Right atrium auricular region (tissue), 2 donors: ENCODE data around the gene ZHX3. TPM values are rescaled to one million over a fixed set of nuclear protein-coding genes. Genes with fewer than 3 reads are reported as not detected.

Source experiments
- DNase-seq: peaks from one replicate; pipeline ENCODE4 v3.0.0-alpha.2; 2019; ENCODE audit warnings: low spot score
- H3K27ac ChIP-seq, 2 donors: fragments of 200-600 bp; sonication (generic); 1 replicate in 1 of 2; 2 replicates in 1 of 2; pipeline ENCODE4 v1.5.1; 2016 to 2019
- H3K27me3 ChIP-seq, 2 donors: fragments of 200-600 bp; sonication (generic); one replicate each; pipeline versions ENCODE4 v1.5.1 to v1.6.0; 2017 to 2019
- H3K36me3 ChIP-seq: fragments of 200-600 bp; sonication (generic); one replicate; pipeline ENCODE4 v1.5.1; 2016
- H3K4me1 ChIP-seq, 2 donors: fragments of 200-600 bp; sonication (generic); one replicate each; pipeline versions ENCODE4 v1.5.1 to v1.6.0; 2017 to 2019
- H3K4me3 ChIP-seq, 2 donors: fragments of 200-600 bp; sonication (generic); 1 replicate in 1 of 2; 2 replicates in 1 of 2; pipeline ENCODE4 v1.5.1; 2017 to 2019; ENCODE audit warnings: mild to moderate bottlenecking in 1 of 2, moderate library complexity in 1 of 2
- H3K9me3 ChIP-seq, 2 donors: fragments of 200-600 bp; sonication (generic); one replicate each; pipeline ENCODE4 v1.5.1; 2019
- total RNA-seq, 2 donors: library from RNA; depleted of rRNA; stranded (reverse); fragments of >200 nt; gene quantifications; one replicate each; pipeline ENCODE4 v1.1.0, GENCODE V29; 2016
- TF ChIP-seq, protein P1 (sequence below), 2 donors: fragments of 200-600 bp; sonication (generic); IDR thresholded peaks; one replicate each; pipeline ENCODE4 v1.5.1; 2019; ENCODE audit warnings: antibody characterized with exemption in 2 of 2

The ZHX3 gene
- total RNA-seq, 2 donors from 2014 or later: 23.8 to 25.7 TPM

- Histone ChIP-seq H3K4me1 (peaks cover 0 to 99% of the 10 kb centered on the region in 2 donors), H3K4me3 (no peak overlapping the region), H3K27me3 (no peaks in the 10 kb centered on the region), H3K27ac (peak overlapping the region; percentile 74 to 83), H3K9me3 (no peaks in the 10 kb centered on the region), H3K36me3 (no peaks in the 10 kb centered on the region)
- TF ChIP-seq, protein P1, sequence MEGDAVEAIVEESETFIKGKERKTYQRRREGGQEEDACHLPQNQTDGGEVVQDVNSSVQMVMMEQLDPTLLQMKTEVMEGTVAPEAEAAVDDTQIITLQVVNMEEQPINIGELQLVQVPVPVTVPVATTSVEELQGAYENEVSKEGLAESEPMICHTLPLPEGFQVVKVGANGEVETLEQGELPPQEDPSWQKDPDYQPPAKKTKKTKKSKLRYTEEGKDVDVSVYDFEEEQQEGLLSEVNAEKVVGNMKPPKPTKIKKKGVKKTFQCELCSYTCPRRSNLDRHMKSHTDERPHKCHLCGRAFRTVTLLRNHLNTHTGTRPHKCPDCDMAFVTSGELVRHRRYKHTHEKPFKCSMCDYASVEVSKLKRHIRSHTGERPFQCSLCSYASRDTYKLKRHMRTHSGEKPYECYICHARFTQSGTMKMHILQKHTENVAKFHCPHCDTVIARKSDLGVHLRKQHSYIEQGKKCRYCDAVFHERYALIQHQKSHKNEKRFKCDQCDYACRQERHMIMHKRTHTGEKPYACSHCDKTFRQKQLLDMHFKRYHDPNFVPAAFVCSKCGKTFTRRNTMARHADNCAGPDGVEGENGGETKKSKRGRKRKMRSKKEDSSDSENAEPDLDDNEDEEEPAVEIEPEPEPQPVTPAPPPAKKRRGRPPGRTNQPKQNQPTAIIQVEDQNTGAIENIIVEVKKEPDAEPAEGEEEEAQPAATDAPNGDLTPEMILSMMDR (IDR thresholded peaks at IDR 0.05): no peak
- DNase-seq: no peak
Observed at GRCh38 chr20:41145317-41145716, 172.2 kb downstream of the ZHX3 start.

DNA sequence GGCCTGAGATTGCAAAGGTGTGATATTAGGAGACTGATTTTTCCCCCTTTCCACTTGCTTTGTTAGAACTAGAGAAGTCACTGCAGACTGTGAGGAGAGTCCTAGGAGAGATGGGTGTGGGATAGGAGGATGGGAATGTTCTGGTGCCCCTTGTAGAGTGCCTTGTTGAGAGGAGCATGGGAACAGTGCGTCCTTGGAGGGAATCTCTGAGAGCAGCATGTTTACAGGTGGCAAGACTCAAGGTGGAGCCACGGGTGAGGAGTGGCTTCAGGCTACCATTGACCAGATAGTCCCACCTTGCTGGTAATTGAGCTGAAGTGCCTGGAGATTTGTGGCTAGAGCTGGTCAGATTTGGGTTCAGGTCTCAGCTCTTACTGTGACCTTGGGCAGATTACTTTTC, 174.2 kb downstream of the ZHX3 start:
- H3K36me3 ChIP-seq: no peaks in the 10 kb centered on the region
- peak overlapping the region; percentile 75 to 94 for H3K27ac ChIP-seq
- DNase-seq: no peak
- H3K27me3 ChIP-seq: no peaks in the 10 kb centered on the region
- TF ChIP-seq, protein P1 (IDR thresholded peaks at IDR 0.05): no peak
- no peaks in the 10 kb centered on the region for H3K9me3 ChIP-seq
- H3K4me1 ChIP-seq: peaks cover 0 to 99% of the 10 kb centered on the region in 2 donors
- no peak overlapping the region for H3K4me3 ChIP-seq

GRCh38 chr20:41142919-41143318, 174.6 kb downstream of the ZHX3 start:
- Histone ChIP-seq H3K36me3 (no peaks in the 10 kb centered on the region), H3K4me3 (no peak overlapping the region), H3K27me3 (no peaks in the 10 kb centered on the region), H3K27ac (peak overlapping the region; percentile 75 to 94), H3K9me3 (no peaks in the 10 kb centered on the region), H3K4me1 (peaks cover 0 to 96% of the 10 kb centered on the region in 2 donors)
- TF ChIP-seq, protein P1 (IDR thresholded peaks at IDR 0.05): no peak
- no peak for DNase-seq

DNA sequence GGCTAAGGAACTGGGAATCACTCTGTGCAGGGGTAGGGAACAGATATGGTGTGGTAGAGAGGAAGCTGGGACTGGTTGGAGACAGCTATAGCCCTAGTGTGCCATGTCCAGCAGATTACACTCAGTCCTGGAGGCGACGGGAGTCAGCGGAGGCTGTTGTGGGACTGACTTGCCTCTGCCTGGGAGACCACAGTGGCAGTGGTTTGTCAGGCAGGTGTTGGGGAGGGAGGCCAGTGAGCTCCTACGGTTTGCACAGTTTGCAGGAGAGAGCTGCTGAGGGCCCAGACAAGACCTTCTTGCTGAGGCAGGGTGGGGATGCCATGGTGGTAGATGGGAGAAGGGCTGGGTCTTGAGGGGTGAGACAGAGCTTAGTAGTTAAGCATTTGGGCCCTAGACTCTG, 175.3 kb downstream of the ZHX3 start:
- H3K4me3 ChIP-seq: no peak overlapping the region
- DNase-seq: no peak
- H3K4me1 ChIP-seq: peaks cover 0 to 89% of the 10 kb centered on the region in 2 donors
- TF ChIP-seq, protein P1 (IDR thresholded peaks at IDR 0.05): no peak
- peak overlapping the region; percentile 75 to 94 for H3K27ac ChIP-seq
- H3K36me3 ChIP-seq: no peaks in the 10 kb centered on the region
- H3K9me3 ChIP-seq: no peaks in the 10 kb centered on the region
- no peaks in the 10 kb centered on the region for H3K27me3 ChIP-seq

DNA sequence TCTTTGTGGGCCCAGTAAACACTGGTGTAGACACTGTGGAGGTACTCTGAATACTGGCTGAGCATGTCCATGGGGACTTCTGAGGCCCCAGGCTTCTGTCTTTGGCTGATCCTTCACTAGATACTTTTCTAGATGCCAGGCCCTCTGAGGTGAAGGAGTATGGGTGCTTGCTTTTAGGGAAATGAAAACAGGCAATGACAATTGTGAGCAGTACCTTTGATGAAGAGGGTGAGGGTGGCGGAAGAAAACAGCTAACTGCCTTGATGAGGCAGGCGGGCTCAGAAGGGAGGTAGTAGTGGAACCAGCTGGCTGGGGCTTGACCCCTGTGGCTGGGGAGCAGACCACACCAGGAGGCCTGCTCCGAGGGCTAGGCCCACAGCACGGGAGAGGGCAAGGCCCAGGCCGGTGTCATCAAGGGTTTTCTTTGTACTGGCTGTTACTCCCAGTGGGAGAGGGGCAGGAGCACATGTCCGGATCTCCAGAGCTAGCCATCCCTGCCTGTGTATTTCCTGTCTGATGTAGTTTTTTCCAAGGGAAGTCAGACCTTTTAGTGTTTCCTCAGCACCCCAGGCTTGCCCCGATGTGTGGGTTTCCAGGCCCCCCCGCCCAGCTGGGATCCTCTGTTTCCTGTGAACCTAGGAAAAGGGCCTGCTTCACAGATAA, 176.2 kb downstream of the ZHX3 start:
- H3K9me3 ChIP-seq: no peaks in the 10 kb centered on the region
- peak overlapping the region; percentile 75 to 94 for H3K27ac ChIP-seq
- DNase-seq: peak; percentile 72
- no peaks in the 10 kb centered on the region for H3K36me3 ChIP-seq
- H3K27me3 ChIP-seq: no peaks in the 10 kb centered on the region
- H3K4me1 ChIP-seq: peaks cover 0 to 83% of the 10 kb centered on the region in 2 donors
- TF ChIP-seq, protein P1 (IDR thresholded peaks at IDR 0.05): no peak
- no peak overlapping the region for H3K4me3 ChIP-seq
